GM23338 (cell line): ENCODE data around the gene NKD1. TPM values are rescaled to one million over a fixed set of nuclear protein-coding genes. Genes with fewer than 3 reads are reported as not detected.

ENCODE experiments used
- ATAC-seq: fragments of 200-7000 bp; cut with Tn5 transposase; 3 replicates; pipeline ENCODE4 v1.9.1; 2020
- DNase-seq: peaks from one replicate; pipeline ENCODE4 v3.0.0-alpha.2; 2015; ENCODE audit warnings: low spot score
- H2AFZ ChIP-seq: fragments of 200-600 bp; sonication (generic); 2 replicates; pipeline ENCODE4 v1.8.0; 2016; ENCODE audit warnings: antibody characterized with exemption, mild to moderate bottlenecking, moderate library complexity
- H3F3A ChIP-seq: fragments of 200-600 bp; sonication (generic); replicated peaks from 2 replicates; pipeline ENCODE4 v1.8.0; 2017; ENCODE audit warnings: antibody characterized with exemption, mixed run types, low read depth
- H3K27ac ChIP-seq: fragments of 200-600 bp; sonication (generic); 2 replicates; pipeline ENCODE4 v1.6.1; 2016; ENCODE audit warnings: low read depth
- H3K27me3 ChIP-seq: fragments of 200-600 bp; sonication (generic); 2 replicates; pipeline ENCODE4 v1.8.0; 2016; ENCODE audit warnings: mild to moderate bottlenecking, mixed run types, moderate library complexity; ENCODE audit not compliant: insufficient read depth
- H3K36me3 ChIP-seq: fragments of 200-600 bp; sonication (generic); 2 replicates; pipeline ENCODE4 v1.8.0; 2016; ENCODE audit warnings: mild to moderate bottlenecking; ENCODE audit not compliant: insufficient read depth
- H3K4me1 ChIP-seq: fragments of 200-600 bp; sonication (generic); 2 replicates; pipeline ENCODE4 v1.8.0; 2016; ENCODE audit warnings: mild to moderate bottlenecking, moderate library complexity; ENCODE audit not compliant: insufficient read depth
- H3K4me2 ChIP-seq: fragments of 200-600 bp; sonication (generic); 2 replicates; pipeline ENCODE4 v1.7.1; 2017; ENCODE audit warnings: mixed run types
- H3K4me3 ChIP-seq: fragments of 200-600 bp; sonication (generic); 2 replicates; pipeline ENCODE4 v1.6.1; 2016; ENCODE audit warnings: mixed run types
- H3K79me2 ChIP-seq: fragments of 200-600 bp; sonication (generic); replicated peaks from 2 replicates; pipeline ENCODE4 v1.8.0; 2017; ENCODE audit warnings: mild to moderate bottlenecking; ENCODE audit not compliant: insufficient read depth
- H3K9me2 ChIP-seq: fragments of 200-600 bp; sonication (generic); 2 replicates; pipeline ENCODE4 v1.8.0; 2017; ENCODE audit not compliant: insufficient read depth
- H4K20me1 ChIP-seq: fragments of 200-600 bp; sonication (generic); replicated peaks from 2 replicates; pipeline ENCODE4 v1.8.0; 2017; ENCODE audit warnings: mild to moderate bottlenecking; ENCODE audit not compliant: insufficient read depth
- H3K27ac Mint-ChIP-seq: 2 replicates; pipeline ENCODE4 v1.8.0; 2020; ENCODE audit warnings: inconsistent platforms, mild to moderate bottlenecking, moderate library complexity, mixed read lengths
- H3K27me3 Mint-ChIP-seq: 3 replicates; pipeline ENCODE4 v1.8.0; 2022; ENCODE audit warnings: low read depth, mild to moderate bottlenecking, moderate library complexity, mixed read lengths, inconsistent platforms; ENCODE audit not compliant: insufficient read depth, poor library complexity
- H3K36me3 Mint-ChIP-seq: 3 replicates; pipeline ENCODE4 v1.8.0; 2021; ENCODE audit warnings: low read depth, mild to moderate bottlenecking, inconsistent platforms, moderate library complexity, mixed read lengths
- H3K4me1 Mint-ChIP-seq: 3 replicates; pipeline ENCODE4 v1.8.0; 2020; ENCODE audit warnings: mild to moderate bottlenecking, inconsistent platforms, mixed read lengths
- H3K4me3 Mint-ChIP-seq: 3 replicates; pipeline ENCODE4 v1.8.0; 2021; ENCODE audit warnings: moderate library complexity, mild to moderate bottlenecking, inconsistent platforms, mixed read lengths
- H3K9me3 Mint-ChIP-seq: 3 replicates; pipeline ENCODE4 v1.8.0; 2020; ENCODE audit warnings: moderate library complexity, mild to moderate bottlenecking, inconsistent platforms, mixed read lengths
- CREB1 ChIP-seq: fragments of 250-450 bp; sonication (Bioruptor Pico); IDR thresholded peaks from 2 replicates; pipeline ENCODE4 v1.5.0; 2020; ENCODE audit warnings: low read depth, mild to moderate bottlenecking, moderate library complexity
- CTCF ChIP-seq, 2 experiments: fragments of 200-600 bp in 1 of 2; sonication (generic) in 1 of 2; conservative IDR thresholded peaks; 2 replicates each; pipeline versions ENCODE4 v1.5.1 to v1.6.1; 2016 to 2017; ENCODE audit warnings: antibody characterized with exemption in 2 of 2, low read depth in 2 of 2, mild to moderate bottlenecking in 2 of 2, moderate library complexity in 1 of 2
- ETS1 ChIP-seq: IDR thresholded peaks from 2 replicates; pipeline ENCODE4 v1.6.1; 2016; ENCODE audit warnings: antibody characterized with exemption
- EZH2 ChIP-seq: fragments of 200-600 bp; sonication (generic); IDR thresholded peaks from one replicate; pipeline ENCODE4 v1.8.0; 2017; ENCODE audit warnings: antibody characterized with exemption, mild to moderate bottlenecking, low read depth; ENCODE audit not compliant: unreplicated experiment
- EZH2phosphoT487 ChIP-seq: fragments of 200-600 bp; sonication (generic); IDR thresholded peaks from one replicate; pipeline ENCODE4 v1.8.1; 2018; ENCODE audit warnings: antibody characterized with exemption; ENCODE audit not compliant: unreplicated experiment
- JUNB ChIP-seq: IDR thresholded peaks from one replicate; pipeline ENCODE4 v1.6.1; 2016; ENCODE audit warnings: antibody characterized with exemption; ENCODE audit not compliant: unreplicated experiment
- NANOG ChIP-seq: IDR thresholded peaks from 2 replicates; pipeline ENCODE4 v1.6.1; 2016; ENCODE audit warnings: antibody characterized with exemption, borderline replicate concordance
- STAT1 ChIP-seq: IDR thresholded peaks from one replicate; pipeline ENCODE4 v1.6.1; 2016; ENCODE audit warnings: antibody characterized with exemption; ENCODE audit not compliant: unreplicated experiment
- ZNF331 ChIP-seq: fragments of 250-450 bp; sonication (Bioruptor Pico); IDR thresholded peaks from 2 replicates; pipeline ENCODE4 v1.5.0; 2020; ENCODE audit warnings: low read depth, mild to moderate bottlenecking, moderate library complexity
- ZNF462 ChIP-seq: fragments of 250-450 bp; sonication (Bioruptor Pico); IDR thresholded peaks from 2 replicates; pipeline ENCODE4 v1.5.0; 2020; ENCODE audit warnings: mild to moderate bottlenecking, moderate library complexity
- polyA plus RNA-seq: library from polyadenylated mRNA; unstranded; fragments of >200 nt; fragmentation: Nextera tagmentation; extraction: Ambion mirVana; gene quantifications from 2 replicates; pipeline ENCODE4 v1.2.1, GENCODE V29; 2016
- total RNA-seq: library from RNA; depleted of rRNA; stranded (reverse); fragments of >200 nt; shearing (Covaris generic); gene quantifications from 2 replicates; pipeline ENCODE4 v1.2.3, GENCODE V29; 2014

Gene NKD1
- total and polyA plus RNA-seq, 2 experiments from 2014 or later = 2.1 to 2.3 TPM

GRCh38 chr16:50645563-50646220, 97.5 kb downstream of the NKD1 start (continued):
- TF ChIP-seq NANOG (no peak), CREB1 (CRISPR knock-in tag) (no peak), ETS1 (no peak), CTCF (conservative IDR thresholded peaks at IDR 0.05; ENCODE audit: low read depth in 2 of 2) (no peak), ZNF331 (CRISPR knock-in tag) (no peak)

- H3K36me3 Mint-ChIP-seq = no peaks in the 10 kb centered on the region; the same call in 2 of the 3 replicates
- DNase-seq (no peak), ATAC-seq (peak; percentile 25; the same call in 1 of the 3 replicates)
- no peaks in the 10 kb centered on the region; the same call in 2 of the 3 replicates for H3K9me3 Mint-ChIP-seq
- Histone ChIP-seq H3K27ac (no peak overlapping the region), H3K9me2 (no peaks in the 10 kb centered on the region), H4K20me1 (no peaks in the 10 kb centered on the region), H2AFZ (no peak overlapping the region), H3K4me2 (no peak overlapping the region), H3K4me1 (peaks cover 9% of the 10 kb centered on the region; the same call in 1 of the 2 replicates), H3K36me3 (no peaks in the 10 kb centered on the region), H3K4me3 (no peak overlapping the region), H3K27me3 (no peaks in the 10 kb centered on the region), H3K79me2 (no peaks in the 10 kb centered on the region), H3F3A (no peaks in the 10 kb centered on the region)
- no peak overlapping the region for H3K4me3 Mint-ChIP-seq
- peaks cover 16% of the 10 kb centered on the region for H3K4me1 Mint-ChIP-seq
- no peak overlapping the region for H3K27ac Mint-ChIP-seq
- peaks cover 4% of the 10 kb centered on the region for H3K27me3 Mint-ChIP-seq
- TF ChIP-seq NANOG (no peak), STAT1 (no peak), EZH2 (no peak), CTCF (conservative IDR thresholded peaks at IDR 0.05; ENCODE audit: low read depth in 2 of 2) (no peak), ZNF462 (CRISPR knock-in tag) (no peak), EZH2phosphoT487 (no peak), ETS1 (no peak), ZNF331 (CRISPR knock-in tag) (no peak), JUNB (no peak)
Measured at GRCh38 chr16:50646345-50646744, 98.1 kb downstream of the NKD1 start.
